Posterior vena cava (tissue), 2 donors: ENCODE measurements around the gene GOLGA2. TPM values are rescaled to one million over a fixed set of nuclear protein-coding genes. Genes with fewer than 3 reads are reported as not detected.
A peak's percentile ranks its signal among the peaks of the same experiment; 100 is the strongest.

Source experiments
- DNase-seq: peaks from one replicate; pipeline ENCODE4 v3.0.0-alpha.2; 2020; ENCODE audit warnings: low spot score
- intact Hi-C, 2 donors: fragments of 100-400 bp; cut with DNase I; formaldehyde crosslinking; loops; one replicate each; pipeline versions ENCODE4 v1.14.1 to v1.14.2; 2022 to 2023
- total RNA-seq, 2 donors: library from RNA; stranded (reverse); fragmentation: NEBNext Ultra II Directional; extraction: Animal tissue kit (Norgen Biotek cat#: 25700); gene quantifications; one replicate each; pipeline ENCODE4 v1.2.1, GENCODE V29; 2021
- donor health status: DM: yes; HTN: yes; CAD: no.
- donor health status: DM: yes; HTN: yes; CAD: no.

GOLGA2 gene
- total RNA-seq, 2 donors from 2014 or later, result 123 to 130 TPM

- intact Hi-C loops, result no loop called here
- DNase-seq, result peak; percentile 98
Observed at GRCh38 chr9:128218518-128219389, 57.1 kb downstream of the GOLGA2 start.

- intact Hi-C loops, result no loop called here
- no peak for DNase-seq
Observed at GRCh38 chr9:128218172-128218517, 57.7 kb downstream of the GOLGA2 start.

GRCh38 chr9:128216781-128217553 lies 58.8 kb downstream of the GOLGA2 start:
- intact Hi-C loops, result no loop called here
- DNase-seq, result no peak

GRCh38 chr9:128215491-128216409 lies 60.1 kb downstream of the GOLGA2 start:
- intact Hi-C loops, result no loop called here
- peak; percentile 89 for DNase-seq

GRCh38 chr9:128214571-128215490 lies 61.0 kb downstream of the GOLGA2 start:
- no peak for DNase-seq
- intact Hi-C loops, result no loop called here

GRCh38 chr9:128213746-128214497 lies 61.9 kb downstream of the GOLGA2 start:
- intact Hi-C loops, result no loop called here
- peak; percentile 70 for DNase-seq

- intact Hi-C loops, result no loop called here
- no peak for DNase-seq
Observed at GRCh38 chr9:128211981-128212281, 63.9 kb downstream of the GOLGA2 start.

GRCh38 chr9:128211186-128211980 lies 64.4 kb downstream of the GOLGA2 start:
- intact Hi-C loops, result no loop called here
- peak; percentile 43 for DNase-seq

GRCh38 chr9:128208946-128209669 lies 66.7 kb downstream of the GOLGA2 start:
- peak; percentile 55 for DNase-seq
- intact Hi-C loops, result no loop called here

- intact Hi-C loops, result no loop called here
- peak; percentile 59 for DNase-seq
Observed at GRCh38 chr9:128208386-128208785, 67.4 kb downstream of the GOLGA2 start.

GRCh38 chr9:128206916-128207910 lies 68.6 kb downstream of the GOLGA2 start:
- intact Hi-C loops, result no loop called here
- DNase-seq, result no peak

- no peak for DNase-seq
- intact Hi-C loops, result no loop called here
Observed at GRCh38 chr9:128206484-128206883, 69.3 kb downstream of the GOLGA2 start.
